Testis (tissue), 2 donors: ENCODE results near the gene ZC3H4.

Experiments
- CTCF ChIP-seq, 3 experiments: fragments of 450-650 bp in 2 of 3; fragments of 200-600 bp in 1 of 3; sonication (generic) in 1 of 3; IDR thresholded peaks; one replicate each; pipeline ENCODE4 v1.5.1; 2016 to 2019; ENCODE audit warnings: antibody characterized with exemption in 3 of 3, mild to moderate bottlenecking in 2 of 3, moderate library complexity in 1 of 3
- POLR2A ChIP-seq: fragments of 450-650 bp; IDR thresholded peaks from one replicate; pipeline ENCODE4 v1.6.1; 2017; ENCODE audit warnings: antibody characterized with exemption, mild to moderate bottlenecking, moderate library complexity

GRCh38 chr19:47142779-47143178 is 29.2 kb upstream of the ZC3H4 start:
- TF ChIP-seq CTCF (IDR thresholded peaks at IDR 0.05) (no peak), POLR2A (no peak)
